Measurements from ENCODE around the gene PRRG3. TPM values are rescaled to one million over a fixed set of nuclear protein-coding genes. Genes with fewer than 3 reads are reported as not detected.

PRRG3 gene
- total RNA-seq, result not detected in 2 replicates

GRCh38 chrX:151694661-151695582 lies at the start of gene PRRG3:
Gene PRRG3 (plus strand): TSS chrX:151695458. CDS start chrX:151698815, 3,357 bp downstream.

GRCh38 chrX:151715752-151716151 lies 20.5 kb downstream of the PRRG3 start, which contains the start of gene FATE1:
Gene FATE1 (plus strand): TSS chrX:151716035. CDS start chrX:151716120, 85 bp downstream.

GRCh38 chrX:151734446-151734845 lies 39.2 kb downstream of the PRRG3 start, which contains the start of gene CNGA2:
Gene CNGA2 (plus strand): TSS chrX:151734746. CDS start chrX:151738484, 3,738 bp downstream.

Other genes with a start within 250 kb of the PRRG3 start
- not detected in 2 replicates for gene PASD1, start 131.8 kb upstream of the PRRG3 start, total RNA-seq
- gene FATE1, start 20.6 kb downstream of the PRRG3 start, total RNA-seq, result not detected in 2 replicates
- not detected in 2 replicates for gene CNGA2, start 39.3 kb downstream of the PRRG3 start, total RNA-seq
- gene MAGEA4, start 217.4 kb downstream of the PRRG3 start, total RNA-seq, result not detected in 2 replicates

Measured in nasal cavity respiratory epithelium epithelial cell of viscerocranial mucosa (primary cell).